ENCODE data around the gene AFF2. TPM values are rescaled to one million over a fixed set of nuclear protein-coding genes. Genes with fewer than 3 reads are reported as not detected.

Gene AFF2
- total RNA-seq, 4 donors from 2014 or later: 0.43 to 7.9 (median 4.3) TPM

DNA sequence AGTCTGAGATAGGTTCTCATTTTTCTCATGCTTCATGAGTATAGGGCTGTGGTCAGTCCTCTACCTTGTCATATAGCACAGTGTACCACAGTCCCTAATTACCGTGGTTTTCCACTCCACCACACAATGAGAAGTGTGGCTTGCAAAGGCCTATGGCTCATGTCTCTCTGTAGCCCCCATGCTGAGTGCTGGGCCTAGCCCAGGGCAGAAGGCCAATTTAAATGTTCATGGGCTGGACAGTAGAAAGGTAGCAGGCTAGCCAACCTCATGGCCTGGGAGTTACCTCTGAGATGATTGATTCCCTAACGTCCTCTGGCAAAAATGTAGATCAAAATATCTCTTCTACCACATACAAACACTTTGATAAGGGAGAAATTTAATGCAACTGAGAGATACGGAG lies 222.5 kb downstream of the AFF2 start:
- Histone ChIP-seq H3K4me1 (no peaks in the 10 kb centered on the region), H3K4me3 (no peak overlapping the region), H3K9me3 (no peaks in the 10 kb centered on the region), H3K27me3 (no peaks in the 10 kb centered on the region), H3K36me3 (no peaks in the 10 kb centered on the region), H3K27ac (no peak overlapping the region)
- intact Hi-C loops (cut with DNase I; ENCODE audit: low total_unique reads): no loop called here
- TF ChIP-seq, protein P1, sequence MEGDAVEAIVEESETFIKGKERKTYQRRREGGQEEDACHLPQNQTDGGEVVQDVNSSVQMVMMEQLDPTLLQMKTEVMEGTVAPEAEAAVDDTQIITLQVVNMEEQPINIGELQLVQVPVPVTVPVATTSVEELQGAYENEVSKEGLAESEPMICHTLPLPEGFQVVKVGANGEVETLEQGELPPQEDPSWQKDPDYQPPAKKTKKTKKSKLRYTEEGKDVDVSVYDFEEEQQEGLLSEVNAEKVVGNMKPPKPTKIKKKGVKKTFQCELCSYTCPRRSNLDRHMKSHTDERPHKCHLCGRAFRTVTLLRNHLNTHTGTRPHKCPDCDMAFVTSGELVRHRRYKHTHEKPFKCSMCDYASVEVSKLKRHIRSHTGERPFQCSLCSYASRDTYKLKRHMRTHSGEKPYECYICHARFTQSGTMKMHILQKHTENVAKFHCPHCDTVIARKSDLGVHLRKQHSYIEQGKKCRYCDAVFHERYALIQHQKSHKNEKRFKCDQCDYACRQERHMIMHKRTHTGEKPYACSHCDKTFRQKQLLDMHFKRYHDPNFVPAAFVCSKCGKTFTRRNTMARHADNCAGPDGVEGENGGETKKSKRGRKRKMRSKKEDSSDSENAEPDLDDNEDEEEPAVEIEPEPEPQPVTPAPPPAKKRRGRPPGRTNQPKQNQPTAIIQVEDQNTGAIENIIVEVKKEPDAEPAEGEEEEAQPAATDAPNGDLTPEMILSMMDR (IDR thresholded peaks at IDR 0.05): no peak
- no peak for TF ChIP-seq POLR2A (IDR thresholded peaks at IDR 0.05)
- no peak for DNase-seq

DNA sequence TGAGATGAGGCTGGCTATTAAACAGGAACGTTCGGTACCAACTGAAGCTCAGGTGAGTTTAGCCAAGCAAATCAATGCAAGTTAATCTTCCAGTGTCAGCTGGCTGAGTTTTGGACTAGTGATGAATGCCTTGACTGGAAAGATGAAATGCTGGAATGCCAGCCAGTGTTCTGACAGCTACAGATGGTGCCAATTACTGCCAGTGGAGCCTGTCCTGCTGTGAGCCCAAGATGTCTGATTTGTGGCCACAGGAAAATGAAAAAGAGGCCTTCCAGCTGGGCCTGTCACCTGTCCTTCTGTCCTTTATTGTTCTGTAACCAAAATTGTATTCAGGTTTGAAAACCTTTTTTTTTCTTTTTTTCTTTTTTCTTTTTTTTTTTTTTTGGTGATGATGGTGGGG lies 223.1 kb downstream of the AFF2 start:
- Histone ChIP-seq H3K4me1 (no peaks in the 10 kb centered on the region), H3K36me3 (no peaks in the 10 kb centered on the region), H3K9me3 (no peaks in the 10 kb centered on the region), H3K27me3 (no peaks in the 10 kb centered on the region), H3K4me3 (no peak overlapping the region), H3K27ac (no peak overlapping the region)
- no peak for DNase-seq
- intact Hi-C loops (cut with DNase I; ENCODE audit: low total_unique reads): no loop called here
- TF ChIP-seq POLR2A (IDR thresholded peaks at IDR 0.05): no peak
- TF ChIP-seq, protein P1 (IDR thresholded peaks at IDR 0.05): no peak

DNA sequence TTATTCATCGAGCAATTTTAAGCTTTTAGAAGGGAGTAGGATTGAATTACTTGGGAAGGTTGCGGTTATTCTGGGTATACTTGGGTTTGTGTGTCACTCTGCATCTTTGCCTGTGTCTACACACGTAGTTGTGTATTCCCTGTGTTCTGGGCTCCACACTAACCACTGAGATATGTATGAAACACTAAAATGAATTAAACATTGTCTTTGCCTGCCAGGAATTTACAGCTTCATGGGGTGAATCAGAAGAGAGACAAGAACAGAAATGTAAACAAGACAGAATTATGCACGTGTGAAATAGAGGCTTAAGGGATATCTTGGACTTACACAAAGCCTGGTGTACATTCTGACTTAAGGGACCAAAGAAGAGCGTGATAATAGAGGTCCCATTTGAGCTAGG lies 228.5 kb downstream of the AFF2 start:
- DNase-seq: no peak
- Histone ChIP-seq H3K4me3 (no peak overlapping the region), H3K9me3 (no peaks in the 10 kb centered on the region), H3K4me1 (no peaks in the 10 kb centered on the region), H3K36me3 (no peaks in the 10 kb centered on the region), H3K27me3 (no peaks in the 10 kb centered on the region), H3K27ac (no peak overlapping the region)
- TF ChIP-seq, protein P1 (IDR thresholded peaks at IDR 0.05): no peak
- no peak for TF ChIP-seq POLR2A (IDR thresholded peaks at IDR 0.05)
- intact Hi-C loops (cut with DNase I; ENCODE audit: low total_unique reads): no loop called here

DNA sequence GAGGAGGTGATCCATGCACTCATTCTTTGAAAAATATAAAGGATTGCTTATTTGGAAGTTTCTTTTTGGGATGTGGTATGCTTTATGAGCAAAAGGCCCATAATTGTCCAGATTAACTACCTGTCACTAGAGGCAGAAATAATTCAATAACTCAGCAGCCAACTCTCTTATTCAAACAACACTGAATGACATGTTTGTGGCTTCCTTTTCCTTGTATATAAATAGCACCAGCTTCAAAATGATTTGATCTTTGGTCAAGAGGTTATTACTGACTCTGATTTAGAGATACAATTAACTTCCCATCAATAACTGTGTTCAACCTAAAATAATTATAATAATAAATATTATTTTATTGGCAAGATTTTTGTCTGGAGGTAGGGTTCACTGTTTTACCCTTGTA lies 232.3 kb downstream of the AFF2 start:
- no peak overlapping the region for H3K4me3 ChIP-seq
- H3K9me3 ChIP-seq: no peaks in the 10 kb centered on the region
- H3K36me3 ChIP-seq: no peaks in the 10 kb centered on the region
- H3K4me1 ChIP-seq: no peaks in the 10 kb centered on the region
- TF ChIP-seq POLR2A (IDR thresholded peaks at IDR 0.05): no peak
- TF ChIP-seq, protein P1 (IDR thresholded peaks at IDR 0.05): no peak
- intact Hi-C loops (cut with DNase I; ENCODE audit: low total_unique reads): no loop called here
- no peaks in the 10 kb centered on the region for H3K27me3 ChIP-seq
- no peak overlapping the region for H3K27ac ChIP-seq
- no peak for DNase-seq

DNA sequence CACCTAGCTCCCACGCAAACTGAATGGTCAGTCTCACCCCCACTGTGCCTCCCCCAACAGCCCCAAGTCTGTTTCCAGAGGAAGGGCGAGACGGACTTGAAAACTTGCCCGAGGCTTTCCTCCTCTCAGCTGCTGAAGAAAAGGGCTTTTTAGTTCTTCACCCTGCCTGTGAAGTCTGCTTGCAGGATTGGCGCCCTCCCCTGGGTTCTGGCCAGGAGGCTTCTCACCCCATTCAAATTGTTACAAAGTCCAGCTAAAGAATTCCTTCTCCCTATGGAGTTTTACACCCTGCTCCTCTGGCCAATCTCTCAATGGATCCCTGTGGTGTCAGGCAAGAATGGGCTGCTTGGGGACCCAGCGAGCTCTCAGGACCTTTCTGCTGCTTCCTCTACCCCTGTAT lies 241.0 kb downstream of the AFF2 start:
- no peaks in the 10 kb centered on the region for H3K9me3 ChIP-seq
- intact Hi-C loops (cut with DNase I; ENCODE audit: low total_unique reads): no loop called here
- H3K36me3 ChIP-seq: no peaks in the 10 kb centered on the region
- no peak for TF ChIP-seq POLR2A (IDR thresholded peaks at IDR 0.05)
- TF ChIP-seq, protein P1 (IDR thresholded peaks at IDR 0.05): no peak
- no peaks in the 10 kb centered on the region for H3K27me3 ChIP-seq
- no peak overlapping the region for H3K27ac ChIP-seq
- no peaks in the 10 kb centered on the region for H3K4me1 ChIP-seq
- no peak for DNase-seq
- no peak overlapping the region for H3K4me3 ChIP-seq

All from uterus (tissue), 4 donors.